Mucosa of rectum (tissue), 2 donors: Measurements from ENCODE around the gene HRK.

ENCODE experiments used
- H3K27ac ChIP-seq, 2 donors: one replicate each; pipeline ENCODE4 v1.7.0; 2013; ENCODE audit warnings: inconsistent platforms in 2 of 2, low read depth in 2 of 2, low read length in 2 of 2
- H3K27me3 ChIP-seq, 2 donors: one replicate each; pipeline ENCODE4 v1.7.0; 2013; ENCODE audit warnings: low read length in 2 of 2; ENCODE audit not compliant: control insufficient read depth in 2 of 2, insufficient read depth in 2 of 2
- H3K36me3 ChIP-seq, 2 donors: one replicate each; pipeline ENCODE4 v1.7.0; 2013; ENCODE audit warnings: low read length in 2 of 2; ENCODE audit not compliant: control insufficient read depth in 2 of 2, insufficient read depth in 2 of 2
- H3K4me1 ChIP-seq, 2 donors: one replicate each; pipeline ENCODE4 v1.7.0; 2013; ENCODE audit warnings: low read length in 2 of 2, mild to moderate bottlenecking in 1 of 2; ENCODE audit not compliant: control insufficient read depth in 2 of 2, insufficient read depth in 2 of 2
- H3K4me3 ChIP-seq, 2 donors: one replicate each; pipeline ENCODE4 v1.7.0; 2013; ENCODE audit warnings: low read length in 2 of 2
- H3K9ac ChIP-seq, 2 donors: one replicate each; pipeline ENCODE4 v1.7.0; 2013; ENCODE audit warnings: low read length in 2 of 2, low read depth in 1 of 2, mild to moderate bottlenecking in 1 of 2
- H3K9me3 ChIP-seq, 2 donors: one replicate each; pipeline ENCODE4 v1.7.0; 2013; ENCODE audit warnings: low read length in 2 of 2; ENCODE audit not compliant: control insufficient read depth in 2 of 2
- donor health status: healthy.
- donor health status: Normal muscosa, but diverticular disease.

Gene HRK

DNA sequence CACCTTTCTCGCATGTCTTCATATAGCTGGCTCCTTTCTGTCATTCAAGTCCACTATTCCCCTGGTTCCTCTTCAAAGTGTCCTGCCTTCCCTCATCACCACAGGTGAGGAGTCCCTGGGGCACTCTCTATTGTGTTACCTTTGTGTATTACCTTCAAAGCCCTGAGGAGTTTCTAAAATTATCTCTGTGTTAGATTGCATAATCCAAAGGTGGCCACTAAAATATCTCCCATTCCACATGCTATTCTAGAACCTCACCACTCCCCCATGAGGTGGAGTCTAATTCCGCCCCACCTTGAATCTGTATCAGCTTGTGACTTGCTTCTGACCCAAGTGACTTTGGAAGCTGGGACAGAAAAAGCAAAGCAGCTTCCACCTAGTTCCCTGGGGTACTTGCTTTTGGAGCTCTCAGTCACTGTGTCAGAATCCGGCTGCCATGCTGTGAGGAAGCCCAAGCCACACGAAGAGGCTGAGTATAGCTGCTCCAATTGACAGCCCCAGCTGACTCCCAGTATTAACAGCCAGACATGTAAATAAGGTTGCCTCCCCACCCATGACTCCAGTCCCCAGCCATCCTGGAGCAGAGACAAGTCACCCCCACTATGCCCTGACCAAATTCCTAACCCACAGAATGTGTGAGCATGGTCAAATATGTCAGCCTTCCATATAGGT, 6.8 kb downstream of the HRK start:
- Histone ChIP-seq H3K27ac (no peak overlapping the region), H3K9ac (no peak overlapping the region), H3K9me3 (no peaks in the 10 kb centered on the region), H3K36me3 (no peaks in the 10 kb centered on the region), H3K4me3 (no peak overlapping the region), H3K4me1 (peaks cover 5 to 11% of the 10 kb centered on the region in 2 donors), H3K27me3 (peaks cover 4 to 10% of the 10 kb centered on the region in 2 donors)

GRCh38 chr12:116870306-116870705, 10.9 kb downstream of the HRK start:
- Histone ChIP-seq H3K27ac (no peak overlapping the region), H3K4me3 (no peak overlapping the region), H3K36me3 (no peaks in the 10 kb centered on the region), H3K9me3 (no peaks in the 10 kb centered on the region), H3K27me3 (no peaks in the 10 kb centered on the region), H3K4me1 (no peaks in the 10 kb centered on the region), H3K9ac (no peak overlapping the region)

DNA sequence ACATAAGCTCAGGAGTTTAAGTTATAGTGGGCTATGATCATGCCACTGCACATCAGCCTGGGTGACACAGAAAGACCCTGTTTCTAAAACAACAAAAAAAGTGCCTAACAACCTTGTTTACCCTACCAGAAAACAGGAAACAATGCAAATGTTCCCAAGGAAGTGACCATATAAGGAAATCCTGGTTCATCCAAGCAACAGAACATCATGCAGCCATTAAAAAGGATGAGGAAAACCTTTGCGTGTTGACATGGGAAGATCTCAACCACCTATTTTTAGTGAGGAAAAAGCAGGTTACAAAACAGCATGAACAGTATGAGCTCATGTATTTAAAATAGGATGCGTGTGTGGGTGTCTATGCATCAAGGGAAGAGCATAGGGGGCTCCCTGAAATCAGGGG, 13.7 kb downstream of the HRK start:
- Histone ChIP-seq H3K9me3 (no peaks in the 10 kb centered on the region), H3K9ac (no peak overlapping the region), H3K4me1 (peaks cover 0 to 2% of the 10 kb centered on the region in 2 donors), H3K27me3 (no peaks in the 10 kb centered on the region), H3K36me3 (no peaks in the 10 kb centered on the region), H3K4me3 (no peak overlapping the region), H3K27ac (no peak overlapping the region)

GRCh38 chr12:116864371-116865160, 16.7 kb downstream of the HRK start:
- Histone ChIP-seq H3K27me3 (no peaks in the 10 kb centered on the region), H3K27ac (no peak overlapping the region), H3K9me3 (no peaks in the 10 kb centered on the region), H3K4me1 (peaks cover 0 to 2% of the 10 kb centered on the region in 2 donors), H3K4me3 (no peak overlapping the region), H3K9ac (no peak overlapping the region), H3K36me3 (no peaks in the 10 kb centered on the region)

DNA sequence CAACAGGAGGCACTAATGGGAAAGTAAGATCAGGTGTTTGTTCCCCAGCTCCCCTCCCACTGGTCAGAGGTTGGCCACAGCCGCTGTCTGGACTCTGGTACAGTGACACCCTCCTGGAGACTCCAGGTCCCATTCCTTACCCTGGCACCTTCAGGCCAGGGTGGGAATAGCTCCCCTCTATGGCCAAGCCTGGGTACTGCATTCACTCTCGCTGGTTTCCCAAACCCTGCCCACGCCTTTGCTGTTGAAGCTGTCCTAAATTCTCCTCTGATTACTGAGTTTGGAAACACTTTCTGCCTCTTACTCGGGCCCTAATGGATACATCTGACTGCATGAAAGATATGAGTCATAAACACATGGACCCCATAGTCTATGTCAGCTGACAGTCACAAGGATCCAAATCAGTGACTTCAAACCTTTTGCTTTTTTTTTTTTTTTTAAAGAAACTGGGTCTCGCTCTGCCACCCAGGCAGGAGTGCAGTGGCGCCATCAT, 17.9 kb downstream of the HRK start:
- Histone ChIP-seq H3K36me3 (no peaks in the 10 kb centered on the region), H3K9me3 (no peaks in the 10 kb centered on the region), H3K27me3 (no peaks in the 10 kb centered on the region), H3K4me3 (no peak overlapping the region), H3K4me1 (peaks cover 0 to 2% of the 10 kb centered on the region in 2 donors), H3K27ac (no peak overlapping the region), H3K9ac (no peak overlapping the region)

GRCh38 chr12:116862167-116862566, 19.1 kb downstream of the HRK start:
- Histone ChIP-seq H3K27me3 (no peaks in the 10 kb centered on the region), H3K4me1 (peaks cover 2 to 3% of the 10 kb centered on the region in 2 donors), H3K27ac (no peak overlapping the region), H3K36me3 (no peaks in the 10 kb centered on the region), H3K9me3 (no peaks in the 10 kb centered on the region), H3K9ac (no peak overlapping the region), H3K4me3 (no peak overlapping the region)

GRCh38 chr12:116861320-116861719, 19.9 kb downstream of the HRK start:
- H3K4me1 ChIP-seq, result peaks cover 6 to 10% of the 10 kb centered on the region in 2 donors
- no peaks in the 10 kb centered on the region for H3K9me3 ChIP-seq
- H3K9ac ChIP-seq, result no peak overlapping the region
- no peak overlapping the region for H3K4me3 ChIP-seq
- peak overlapping the region in 1 of 2 donors; percentile 11 for H3K27ac ChIP-seq
- H3K27me3 ChIP-seq, result no peaks in the 10 kb centered on the region
- H3K36me3 ChIP-seq, result no peaks in the 10 kb centered on the region

GRCh38 chr12:116860263-116860662, 21.0 kb downstream of the HRK start:
- Histone ChIP-seq H3K27me3 (no peaks in the 10 kb centered on the region), H3K9ac (no peak overlapping the region), H3K9me3 (no peaks in the 10 kb centered on the region), H3K4me1 (peaks cover 11 to 14% of the 10 kb centered on the region in 2 donors), H3K27ac (no peak overlapping the region), H3K36me3 (no peaks in the 10 kb centered on the region), H3K4me3 (no peak overlapping the region)

- peaks cover 11 to 14% of the 10 kb centered on the region in 2 donors for H3K4me1 ChIP-seq
- no peaks in the 10 kb centered on the region for H3K36me3 ChIP-seq
- no peak overlapping the region for H3K27ac ChIP-seq
- H3K4me3 ChIP-seq, result no peak overlapping the region
- no peaks in the 10 kb centered on the region for H3K9me3 ChIP-seq
- no peaks in the 10 kb centered on the region for H3K27me3 ChIP-seq
- no peak overlapping the region for H3K9ac ChIP-seq
These were observed 22.2 kb downstream of the HRK start for GRCh38 chr12:116859079-116859478.

GRCh38 chr12:116856729-116857128, 24.5 kb downstream of the HRK start:
- Histone ChIP-seq H3K9me3 (no peaks in the 10 kb centered on the region), H3K4me1 (peaks cover 8 to 14% of the 10 kb centered on the region in 2 donors), H3K4me3 (peak overlapping the region in 1 of 2 donors; percentile 5), H3K9ac (peak overlapping the region in 1 of 2 donors; percentile 42), H3K27ac (peak overlapping the region; percentile 71 to 82), H3K27me3 (no peaks in the 10 kb centered on the region), H3K36me3 (no peaks in the 10 kb centered on the region)
